Activated naive CD8-positive, alpha-beta T cell treated with anti-CD3 and anti-CD28 coated beads, Interleukin-2, amount 10 ng/mL, durations not matched to agents 7 days and 5 days (primary cell): ENCODE results near the gene XKR7. TPM values are rescaled to one million over a fixed set of nuclear protein-coding genes. Genes with fewer than 3 reads are reported as not detected.

Experiments
- total RNA-seq, 2 experiments: library from RNA; stranded (reverse); gene quantifications; one replicate each; pipeline ENCODE4 v1.2.3, GENCODE V29; 2021

XKR7 gene
- total RNA-seq, 2 experiments from 2014 or later: not detected

Other genes with a start within 250 kb of the XKR7 start
- 10 to 100 TPM; 61.7 to 64.5 TPM for gene BCL2L1, start 245.3 kb upstream of the XKR7 start, total RNA-seq
- 100 to 1,000 TPM; 111 to 114 TPM for gene TPX2, start 228.9 kb upstream of the XKR7 start, total RNA-seq
- gene MYLK2, start 148.8 kb upstream of the XKR7 start, total RNA-seq: under 1 TPM; 0.31 to 0.39 TPM
- not detected for gene FOXS1, start 122.5 kb upstream of the XKR7 start, total RNA-seq
- gene DUSP15, start 97.6 kb upstream of the XKR7 start, total RNA-seq: not detected
- not detected for gene TTLL9, start 97.5 kb upstream of the XKR7 start, total RNA-seq
- 10 to 100 TPM; 13.1 to 13.4 TPM for gene PDRG1, start 16.1 kb upstream of the XKR7 start, total RNA-seq
- gene CCM2L, start 42.3 kb downstream of the XKR7 start, total RNA-seq: not detected
- gene HCK, start 84.1 kb downstream of the XKR7 start, total RNA-seq: under 1 TPM; 0.61 to 0.79 TPM
- gene TM9SF4, start 141.6 kb downstream of the XKR7 start, total RNA-seq: 10 to 100 TPM; 36.9 to 39.7 TPM
- gene PLAGL2, start 239.6 kb downstream of the XKR7 start, total RNA-seq: 10 to 100 TPM; 20.4 to 20.8 TPM
- 10 to 100 TPM; 23.9 to 24.2 TPM for gene POFUT1, start 239.7 kb downstream of the XKR7 start, total RNA-seq